Vagina (tissue), 2 donors: ENCODE results near the gene GLMP.
A peak's percentile ranks its signal among the peaks of the same experiment; 100 is the strongest.

Experiments used
- CTCF ChIP-seq, 3 experiments: fragments of 450-650 bp in 2 of 3; fragments of 200-600 bp in 1 of 3; sonication (generic) in 1 of 3; IDR thresholded peaks; one replicate each; pipeline ENCODE4 v1.5.1; 2017 to 2019; ENCODE audit warnings: antibody characterized with exemption in 3 of 3, mild to moderate bottlenecking in 2 of 3, moderate library complexity in 2 of 3
- POLR2A ChIP-seq, 2 donors: fragments of 450-650 bp; IDR thresholded peaks; one replicate each; pipeline ENCODE4 v1.6.1; 2017; ENCODE audit warnings: antibody characterized with exemption in 2 of 2, mild to moderate bottlenecking in 2 of 2, moderate library complexity in 2 of 2
- POLR2AphosphoS5 ChIP-seq, 2 donors: sonication (generic); formaldehyde crosslinking; IDR thresholded peaks; one replicate each; pipeline ENCODE4 v1.9.0; 2017; ENCODE audit warnings: antibody characterized with exemption in 2 of 2, mild to moderate bottlenecking in 2 of 2, low read depth in 1 of 2; ENCODE audit not compliant: insufficient read depth in 1 of 2

DNA sequence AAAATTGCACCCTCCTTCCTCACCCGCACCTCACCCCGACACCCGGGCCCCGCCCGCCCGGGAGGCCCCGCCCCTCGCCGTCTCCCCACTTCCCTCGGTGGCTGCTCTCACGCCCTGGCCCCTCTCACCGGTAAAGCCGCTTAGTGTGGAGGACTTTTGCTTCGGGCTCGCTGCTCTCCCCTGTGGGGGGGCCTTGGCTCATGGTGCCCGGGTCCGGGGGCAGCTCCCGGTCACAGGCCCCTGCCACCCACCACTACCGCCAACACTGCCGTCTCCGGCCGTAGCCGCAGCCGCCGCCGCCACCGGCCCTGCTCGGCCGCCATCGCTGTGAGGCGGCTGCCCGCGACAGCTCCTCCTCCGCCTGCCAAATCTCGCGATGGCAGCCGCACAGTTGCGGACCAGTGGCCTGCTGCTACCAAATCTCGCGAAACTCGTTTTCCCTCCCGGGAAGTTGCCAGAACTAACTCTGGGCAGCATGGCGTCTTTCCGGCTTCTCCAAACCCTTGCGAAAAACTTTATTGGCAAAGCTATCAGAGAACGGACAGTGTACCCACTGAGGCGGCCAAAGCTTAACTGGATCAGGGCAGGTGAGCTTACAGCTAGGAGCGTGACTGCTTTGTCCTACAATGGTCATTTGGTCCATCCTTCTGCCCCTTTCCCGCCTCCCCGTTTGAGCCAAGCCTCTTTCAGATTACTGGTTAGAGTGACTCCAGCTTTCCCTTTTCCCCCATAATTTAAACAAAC, 12.8 kb downstream of the GLMP start, which contains the start of gene SMG5:
- peak; percentile 96 to 97 for TF ChIP-seq POLR2AphosphoS5 (IDR thresholded peaks at IDR 0.05; ENCODE audit: insufficient read depth in 1 of 2, low read depth in 1 of 2)
- TF ChIP-seq POLR2A (IDR thresholded peaks at IDR 0.05) = peak in 1 of 2 donors; percentile 31
- no peak for TF ChIP-seq CTCF (IDR thresholded peaks at IDR 0.05)
